Measurements from ENCODE around the gene KCNIP1.

Gene KCNIP1

DNA sequence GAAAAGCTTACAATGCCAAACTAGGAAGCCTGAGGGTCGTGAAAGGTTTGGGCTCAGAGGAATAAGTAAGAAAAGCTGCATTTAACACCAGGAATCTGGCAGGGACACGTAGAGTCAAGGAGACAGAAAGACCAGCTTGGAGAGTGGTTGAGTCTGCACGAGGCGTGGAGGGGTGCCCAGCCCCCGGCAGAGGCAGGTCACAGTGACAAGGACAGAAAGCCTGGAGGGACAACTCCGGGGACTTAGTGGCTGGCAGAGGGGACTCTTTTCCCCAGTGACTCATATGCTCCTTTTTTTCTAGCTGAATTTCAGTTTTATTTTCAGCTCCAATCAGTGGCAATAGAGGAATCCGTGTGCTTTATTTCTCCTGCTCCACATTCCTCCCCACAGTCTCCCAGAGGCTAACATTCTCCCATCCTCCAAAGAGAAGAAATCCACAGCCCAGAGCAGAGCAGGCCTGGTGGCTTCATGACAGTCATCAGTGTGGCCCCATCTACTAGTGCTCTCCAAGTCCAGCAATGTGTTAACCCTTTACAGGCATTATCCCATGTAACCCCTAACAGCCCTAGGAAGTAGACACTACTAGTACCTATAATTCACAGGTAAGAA, 80.7 kb downstream of the KCNIP1 start:
- H3K4me3 ChIP-seq (ENCODE audit: low read depth, low read length) = no peak overlapping the region
- no peak overlapping the region for H3K27ac ChIP-seq
- TF ChIP-seq, protein P1, sequence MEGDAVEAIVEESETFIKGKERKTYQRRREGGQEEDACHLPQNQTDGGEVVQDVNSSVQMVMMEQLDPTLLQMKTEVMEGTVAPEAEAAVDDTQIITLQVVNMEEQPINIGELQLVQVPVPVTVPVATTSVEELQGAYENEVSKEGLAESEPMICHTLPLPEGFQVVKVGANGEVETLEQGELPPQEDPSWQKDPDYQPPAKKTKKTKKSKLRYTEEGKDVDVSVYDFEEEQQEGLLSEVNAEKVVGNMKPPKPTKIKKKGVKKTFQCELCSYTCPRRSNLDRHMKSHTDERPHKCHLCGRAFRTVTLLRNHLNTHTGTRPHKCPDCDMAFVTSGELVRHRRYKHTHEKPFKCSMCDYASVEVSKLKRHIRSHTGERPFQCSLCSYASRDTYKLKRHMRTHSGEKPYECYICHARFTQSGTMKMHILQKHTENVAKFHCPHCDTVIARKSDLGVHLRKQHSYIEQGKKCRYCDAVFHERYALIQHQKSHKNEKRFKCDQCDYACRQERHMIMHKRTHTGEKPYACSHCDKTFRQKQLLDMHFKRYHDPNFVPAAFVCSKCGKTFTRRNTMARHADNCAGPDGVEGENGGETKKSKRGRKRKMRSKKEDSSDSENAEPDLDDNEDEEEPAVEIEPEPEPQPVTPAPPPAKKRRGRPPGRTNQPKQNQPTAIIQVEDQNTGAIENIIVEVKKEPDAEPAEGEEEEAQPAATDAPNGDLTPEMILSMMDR (IDR thresholded peaks at IDR 0.05; ENCODE audit: low read depth, low read length, missing control alignments) = no peak
- no peak for DNase-seq
- in situ Hi-C loops (cut with HindIII; ENCODE audit: low pct_ligation_motif_present, low sequenced_read_pairs) = no loop called here
- no peaks in the 10 kb centered on the region for H3K36me3 ChIP-seq (replicated peaks)
- H3K27me3 ChIP-seq (replicated peaks) = no peaks in the 10 kb centered on the region

- no peak overlapping the region for H3K27ac ChIP-seq
Measured at GRCh38 chr5:170585273-170585948, 81.6 kb downstream of the KCNIP1 start.

DNA sequence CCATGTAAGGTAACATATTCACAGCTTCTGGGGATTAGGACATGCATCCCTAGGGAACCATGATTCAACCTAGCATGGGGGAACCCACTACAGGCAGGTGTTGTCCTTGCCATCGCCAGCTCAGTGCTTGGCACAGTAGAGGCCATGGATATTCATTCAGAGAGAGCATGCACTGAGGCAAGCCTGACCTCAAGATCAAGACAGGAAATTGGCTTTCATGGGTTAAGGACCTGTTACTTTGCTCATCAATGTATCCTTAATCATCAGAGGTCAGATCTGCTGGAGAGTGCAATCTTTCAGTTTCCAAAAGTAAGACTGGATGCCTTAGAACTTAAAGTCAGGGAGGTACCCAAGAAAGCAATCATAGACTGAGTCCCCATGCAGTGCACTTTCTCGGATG, 84.0 kb downstream of the KCNIP1 start:
- no peak for DNase-seq
- Histone ChIP-seq H3K4me3 (ENCODE audit: low read depth, low read length) (no peak overlapping the region), H3K36me3 (replicated peaks) (no peaks in the 10 kb centered on the region), H3K27ac (no peak overlapping the region), H3K27me3 (replicated peaks) (no peaks in the 10 kb centered on the region)
- TF ChIP-seq, protein P1 (IDR thresholded peaks at IDR 0.05; ENCODE audit: low read depth, low read length, missing control alignments) = no peak
- in situ Hi-C loops (cut with HindIII; ENCODE audit: low pct_ligation_motif_present, low sequenced_read_pairs) = no loop called here

More at GRCh38 chr5:170585273-170585948, 81.6 kb downstream of the KCNIP1 start:
- no peaks in the 10 kb centered on the region for H3K27me3 ChIP-seq (replicated peaks)
- TF ChIP-seq, protein P1 (IDR thresholded peaks at IDR 0.05; ENCODE audit: low read depth, low read length, missing control alignments) = no peak
- H3K36me3 ChIP-seq (replicated peaks) = no peaks in the 10 kb centered on the region
- H3K4me3 ChIP-seq (ENCODE audit: low read depth, low read length) = no peak overlapping the region
- in situ Hi-C loops (cut with HindIII; ENCODE audit: low pct_ligation_motif_present, low sequenced_read_pairs) = no loop called here
- DNase-seq = no peak

GRCh38 chr5:170589643-170590042, 85.8 kb downstream of the KCNIP1 start:
- no peak for DNase-seq
- in situ Hi-C loops (cut with HindIII; ENCODE audit: low pct_ligation_motif_present, low sequenced_read_pairs) = no loop called here
- Histone ChIP-seq H3K36me3 (replicated peaks) (no peaks in the 10 kb centered on the region), H3K4me3 (ENCODE audit: low read depth, low read length) (no peak overlapping the region), H3K27me3 (replicated peaks) (no peaks in the 10 kb centered on the region), H3K27ac (no peak overlapping the region)
- TF ChIP-seq, protein P1 (IDR thresholded peaks at IDR 0.05; ENCODE audit: low read depth, low read length, missing control alignments) = no peak

DNA sequence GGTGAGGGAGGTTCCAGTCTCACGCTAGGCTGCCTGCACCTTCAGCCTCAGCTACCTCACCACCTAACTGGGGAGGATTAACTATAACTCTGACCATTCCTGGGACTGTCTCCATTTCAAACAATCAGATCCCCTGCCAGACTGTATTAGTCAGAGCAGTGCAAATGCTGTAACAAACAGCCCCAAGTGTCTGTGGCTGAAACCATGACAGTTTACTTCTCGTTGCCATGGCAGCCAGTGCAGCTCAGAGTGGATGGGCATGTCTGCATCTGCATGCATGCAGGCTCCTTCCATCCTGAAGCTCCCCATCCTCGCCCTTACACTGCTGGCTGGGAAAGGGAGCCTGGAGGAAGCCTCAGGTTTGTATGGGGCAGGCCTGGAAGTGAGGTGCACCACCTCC, 86.7 kb downstream of the KCNIP1 start:
- in situ Hi-C loops (cut with HindIII; ENCODE audit: low pct_ligation_motif_present, low sequenced_read_pairs) = no loop called here
- TF ChIP-seq, protein P1 (IDR thresholded peaks at IDR 0.05; ENCODE audit: low read depth, low read length, missing control alignments) = no peak
- Histone ChIP-seq H3K27ac (no peak overlapping the region), H3K27me3 (replicated peaks) (no peaks in the 10 kb centered on the region), H3K4me3 (ENCODE audit: low read depth, low read length) (no peak overlapping the region), H3K36me3 (replicated peaks) (no peaks in the 10 kb centered on the region)
- no peak for DNase-seq

All from brain microvascular endothelial cell (primary cell).